AML-193 (cell line): ENCODE data around the gene TMEM181.
A peak's percentile ranks its signal among the peaks of the same experiment; 100 is the strongest.
"Not testable (repeated sequence)": the region's sequence is repeated elsewhere in the genome, so short reads cannot be mapped to it uniquely, and the experiment has no call there.

Source experiments
- DNase-seq, 2 experiments: peaks; one replicate each; lab custom pipeline; 2025; lab: John Stamatoyannopoulos, UW

Gene TMEM181, protein sequence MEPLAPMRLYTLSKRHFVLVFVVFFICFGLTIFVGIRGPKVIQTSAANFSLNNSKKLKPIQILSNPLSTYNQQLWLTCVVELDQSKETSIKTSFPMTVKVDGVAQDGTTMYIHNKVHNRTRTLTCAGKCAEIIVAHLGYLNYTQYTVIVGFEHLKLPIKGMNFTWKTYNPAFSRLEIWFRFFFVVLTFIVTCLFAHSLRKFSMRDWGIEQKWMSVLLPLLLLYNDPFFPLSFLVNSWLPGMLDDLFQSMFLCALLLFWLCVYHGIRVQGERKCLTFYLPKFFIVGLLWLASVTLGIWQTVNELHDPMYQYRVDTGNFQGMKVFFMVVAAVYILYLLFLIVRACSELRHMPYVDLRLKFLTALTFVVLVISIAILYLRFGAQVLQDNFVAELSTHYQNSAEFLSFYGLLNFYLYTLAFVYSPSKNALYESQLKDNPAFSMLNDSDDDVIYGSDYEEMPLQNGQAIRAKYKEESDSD

GRCh38 chr6:158559895-158560835 is at the start of gene TMEM181:
TMEM181 (plus strand) TSS chr6:158560091; CDS start chr6:158560225, 134 bp downstream.
- DNase-seq = peak; percentile 76 to 84

GRCh38 chr6:158512809-158513208 is 47.1 kb upstream of the TMEM181 start:
- DNase-seq = no peak

DNA sequence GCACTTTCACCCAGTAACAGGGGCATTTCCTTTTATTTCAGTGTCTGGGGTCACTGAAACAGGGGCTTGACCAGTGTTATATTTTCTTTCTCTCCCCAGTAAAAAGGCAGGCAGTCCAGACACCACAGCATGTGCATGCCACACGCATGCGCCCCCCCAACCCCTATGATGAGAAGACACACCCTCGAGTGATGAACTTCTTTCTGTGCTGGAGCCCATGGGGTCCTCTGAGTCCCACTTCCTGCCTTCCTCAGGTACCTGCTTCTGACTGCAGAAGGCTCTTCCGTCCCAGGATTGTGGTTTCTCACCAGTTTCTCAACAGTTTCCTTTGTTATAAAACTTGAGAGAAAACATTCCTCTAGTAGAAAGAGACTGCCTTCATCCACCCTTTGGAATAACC is 45.7 kb upstream of the TMEM181 start:
- DNase-seq = no peak

DNA sequence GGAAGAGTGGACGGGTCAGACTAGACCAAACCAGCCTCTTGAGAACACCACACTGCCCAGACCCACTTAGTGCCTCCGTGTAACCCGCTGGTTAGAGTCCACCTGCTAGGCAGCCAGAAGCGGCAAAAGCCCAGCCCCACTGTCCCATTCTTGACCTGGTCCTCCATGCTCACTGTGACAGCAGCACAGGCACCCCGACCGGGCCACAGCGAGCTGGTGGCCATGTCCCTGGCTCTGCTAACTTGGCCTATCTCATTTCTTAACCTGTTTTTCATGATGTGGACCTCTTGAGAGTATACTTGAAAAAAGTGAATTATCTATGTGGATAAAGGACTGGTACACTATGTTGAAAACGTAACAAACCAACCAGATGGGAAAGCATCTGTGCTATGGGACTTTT is 44.9 kb upstream of the TMEM181 start:
- no peak for DNase-seq

- no peak for DNase-seq
These were observed 43.8 kb upstream of the TMEM181 start for GRCh38 chr6:158516098-158516497.

- no peak for DNase-seq
These were observed 42.9 kb upstream of the TMEM181 start for GRCh38 chr6:158517038-158517437.

DNA sequence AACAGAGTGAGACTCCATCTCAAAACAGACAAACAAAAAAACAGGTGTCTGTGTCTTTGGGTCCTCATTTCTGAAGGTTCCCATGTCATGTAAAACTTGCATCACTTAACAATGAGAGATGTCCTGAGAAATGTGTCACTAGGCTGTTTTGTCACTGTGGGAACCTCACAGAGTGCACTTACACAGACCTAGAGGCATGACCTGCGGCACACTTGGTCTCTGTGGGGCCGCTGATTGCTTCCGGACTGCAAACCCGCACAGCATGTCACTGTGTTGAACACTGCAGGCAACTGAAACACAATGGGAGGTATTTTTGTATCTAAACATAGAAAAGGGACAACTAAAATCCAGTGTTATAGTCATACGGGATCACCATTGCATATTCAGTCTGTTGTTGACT is 42.3 kb upstream of the TMEM181 start:
- no peak for DNase-seq

DNA sequence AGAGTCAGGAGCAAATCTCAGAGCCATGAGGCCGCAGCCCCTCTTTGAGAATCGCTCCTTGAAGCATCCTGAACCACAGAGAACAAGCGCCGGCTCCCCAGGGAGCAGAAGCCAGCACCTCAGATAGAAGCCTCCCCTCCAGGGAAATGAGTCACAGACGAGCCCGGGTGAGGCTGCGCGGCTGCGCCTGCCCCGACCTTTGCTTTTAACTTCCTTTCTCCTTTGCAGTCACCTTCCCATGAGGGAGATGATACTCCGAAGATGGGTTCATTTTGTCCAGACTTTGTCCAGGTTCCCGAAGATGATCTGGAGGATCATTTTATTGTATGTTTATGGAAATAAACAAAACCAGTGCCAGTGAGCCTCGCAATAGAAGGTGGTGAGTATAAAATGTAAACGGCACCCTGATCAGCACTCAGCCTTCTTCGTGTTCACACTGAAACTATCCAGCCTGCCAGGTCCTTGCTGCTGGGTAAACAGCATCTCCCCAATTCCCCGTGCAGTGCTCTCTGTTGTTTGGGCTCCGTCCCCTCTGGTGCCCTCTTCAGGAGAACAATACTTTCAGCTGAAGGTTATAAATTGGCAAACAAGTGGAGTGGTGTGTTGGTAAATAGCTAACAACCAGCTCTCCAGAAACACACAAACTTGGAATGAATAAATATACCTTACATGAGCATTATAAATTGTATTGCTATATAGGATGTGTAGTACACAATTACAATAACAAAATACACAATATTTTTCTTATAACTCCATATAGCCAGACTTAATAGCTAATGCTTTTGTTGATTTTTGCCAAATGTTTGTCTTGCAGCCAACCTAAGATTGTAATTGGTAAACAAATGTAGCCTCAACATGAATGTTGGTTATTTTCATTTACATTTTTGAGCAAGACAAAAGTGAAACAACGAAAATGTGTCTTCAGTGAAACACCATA is 41.4 kb upstream of the TMEM181 start:
- DNase-seq = peak; percentile 61 to 63

DNA sequence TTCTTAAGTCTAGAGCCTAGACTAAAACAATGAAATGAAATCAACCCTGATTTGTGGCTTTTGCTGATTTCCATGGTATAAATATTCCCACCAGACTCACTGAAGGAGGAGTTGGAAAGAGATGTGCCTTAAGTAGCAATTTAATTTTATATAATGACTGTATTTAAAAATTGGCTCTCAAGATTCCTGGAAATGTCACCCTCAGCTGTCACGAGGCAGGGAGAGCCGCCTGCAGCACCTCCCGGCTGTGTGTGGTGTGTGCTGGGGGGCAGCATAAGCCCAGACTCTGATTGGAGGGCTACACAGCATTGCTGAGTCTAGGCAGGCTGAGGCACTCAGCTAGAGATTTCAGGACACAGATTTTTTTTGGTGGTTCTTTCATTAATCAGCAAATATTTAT is 40.6 kb upstream of the TMEM181 start:
- no peak for DNase-seq

- DNase-seq = no peak
These were observed 40.1 kb upstream of the TMEM181 start for GRCh38 chr6:158519761-158520160.

GRCh38 chr6:158520975-158521374 is 38.9 kb upstream of the TMEM181 start:
- not testable (repeated sequence) for DNase-seq

GRCh38 chr6:158521759-158522158 is 38.1 kb upstream of the TMEM181 start:
- no peak for DNase-seq

DNA sequence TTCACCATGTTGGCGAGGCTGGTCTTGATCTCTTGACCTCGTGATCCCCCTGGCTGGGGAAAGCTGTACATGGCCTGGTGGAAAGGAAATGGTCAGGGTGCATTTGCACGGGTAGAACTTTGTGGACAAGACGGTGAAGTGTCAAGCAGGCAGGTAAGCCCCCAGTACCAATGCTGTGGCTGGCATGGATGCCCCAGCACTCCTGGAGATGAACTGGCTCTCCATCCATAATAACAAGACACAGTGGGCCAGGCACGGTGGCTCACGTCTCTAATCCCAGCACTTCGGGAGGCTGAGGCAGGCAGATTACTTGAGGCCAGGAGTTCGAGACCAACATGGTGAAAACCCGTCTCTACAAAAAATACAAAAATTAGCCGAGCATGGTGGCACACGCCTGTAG is 37.3 kb upstream of the TMEM181 start:
- DNase-seq = no peak

DNA sequence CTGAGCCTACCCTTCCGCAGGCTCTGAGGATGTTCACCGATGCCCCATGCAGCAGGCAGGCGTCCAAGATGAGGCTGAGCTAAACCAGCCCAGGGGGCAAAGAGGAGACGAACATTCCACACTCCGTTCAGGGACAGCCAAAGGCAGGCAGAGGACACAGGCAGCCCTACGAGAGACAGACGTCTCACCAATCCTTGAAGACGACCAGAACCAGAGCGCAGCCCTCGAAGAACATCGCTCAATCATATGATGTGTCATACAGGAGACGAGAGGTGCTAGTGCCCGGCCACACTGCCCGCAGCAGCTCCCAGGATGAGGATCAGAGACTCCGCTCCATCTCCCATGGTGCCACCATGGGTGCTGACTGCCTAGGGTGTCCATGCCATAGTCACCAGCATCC is 35.6 kb upstream of the TMEM181 start:
- DNase-seq = no peak

GRCh38 chr6:158527858-158528257 is 32.0 kb upstream of the TMEM181 start:
- not testable (repeated sequence) for DNase-seq

DNA sequence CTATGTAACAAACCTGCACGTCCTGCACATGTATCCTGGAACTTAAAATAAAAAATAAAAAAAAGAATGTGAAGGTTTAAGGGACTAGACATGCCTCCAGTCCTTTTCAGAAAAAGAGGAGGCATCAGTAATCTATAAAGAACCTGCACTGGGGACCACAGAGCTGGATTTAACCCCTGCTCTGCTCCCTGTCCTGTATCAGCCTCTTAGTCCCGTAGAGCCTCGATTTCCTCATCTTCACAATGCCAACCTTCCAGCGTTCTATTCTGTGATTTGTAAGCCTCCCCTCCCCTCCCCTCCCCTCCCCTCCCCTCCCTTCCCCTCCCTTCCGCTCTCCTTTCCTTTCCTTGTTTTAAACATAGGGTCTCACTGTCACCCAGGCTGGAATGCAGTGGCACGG is 31.1 kb upstream of the TMEM181 start:
- no peak for DNase-seq

DNA sequence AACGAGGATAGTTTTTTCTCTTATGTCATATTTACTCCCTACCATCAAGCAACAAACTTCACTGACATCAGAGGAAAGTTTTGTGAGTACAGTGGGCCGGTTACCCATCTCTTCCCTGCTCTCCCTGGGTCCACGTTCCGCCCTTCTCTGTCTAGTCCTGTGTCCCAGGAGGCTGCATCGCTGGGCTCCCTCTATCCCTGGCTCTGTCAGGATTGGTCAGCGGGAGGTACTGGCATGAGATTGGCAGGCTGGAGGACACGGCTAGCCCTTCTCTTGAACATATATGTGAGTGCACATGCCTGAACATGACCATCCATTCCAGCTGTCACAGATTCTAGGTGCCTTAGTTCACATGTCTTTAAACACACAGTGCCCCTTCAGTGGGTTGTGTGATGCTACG is 30.3 kb upstream of the TMEM181 start:
- DNase-seq = no peak

GRCh38 chr6:158531566-158531965 is 28.3 kb upstream of the TMEM181 start:
- DNase-seq = no peak

- no peak for DNase-seq
These were observed 27.9 kb upstream of the TMEM181 start for GRCh38 chr6:158531970-158532369.

DNA sequence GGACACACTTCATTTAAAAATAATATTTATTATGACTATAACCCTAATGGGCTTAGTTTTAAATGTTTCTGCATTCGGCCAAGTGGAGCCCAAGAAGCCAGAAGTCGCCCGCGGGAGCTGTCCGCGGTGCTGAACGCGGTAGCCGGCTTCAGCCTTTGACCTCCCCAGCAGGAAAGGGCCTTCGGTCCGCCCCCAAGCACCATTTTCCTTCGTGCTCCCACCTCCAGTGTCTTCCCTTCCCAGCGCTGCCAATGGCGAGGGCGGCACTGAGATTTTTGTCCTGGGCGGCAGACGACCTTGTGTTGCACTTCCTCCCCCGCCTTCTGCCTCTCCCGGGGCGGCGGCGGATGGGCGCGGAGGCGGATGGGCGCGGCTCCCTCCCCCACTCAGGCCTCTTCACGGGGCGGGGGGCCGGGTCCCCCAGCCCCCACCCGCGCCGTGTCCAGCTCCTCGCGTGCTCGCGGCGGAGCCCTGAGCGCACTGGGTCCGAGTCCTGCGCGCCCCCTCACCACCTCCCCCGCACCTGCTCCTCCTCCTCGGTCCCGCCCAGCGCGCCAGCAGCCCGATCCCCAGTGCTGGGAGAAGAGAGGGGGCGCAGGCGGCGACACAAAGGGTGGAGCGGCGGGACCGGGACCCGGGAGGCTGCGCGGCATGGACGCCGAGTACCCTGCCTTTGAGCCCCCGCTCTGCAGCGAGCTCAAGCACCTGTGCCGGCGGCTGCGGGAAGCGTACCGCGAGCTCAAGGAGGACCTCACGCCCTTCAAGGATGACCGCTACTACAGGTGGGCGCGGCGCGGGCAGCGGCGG is 23.6 kb upstream of the TMEM181 start:
- no peak for DNase-seq
